K562 (cell line): ENCODE data around the gene DCAF7. TPM values are rescaled to one million over a fixed set of nuclear protein-coding genes. Genes with fewer than 3 reads are reported as not detected.

ENCODE experiments used
- ARID3A ChIP-seq: IDR thresholded peaks from 2 replicates; pipeline ENCODE4 v1.6.1; 2012; ENCODE audit warnings: low read depth, low read length, improper control_type of control experiment, borderline replicate concordance
- CBFA2T3 ChIP-seq: fragments of 450-650 bp; IDR thresholded peaks from 2 replicates; pipeline ENCODE4 v1.6.1; 2017
- CC2D1A ChIP-seq: fragments of 450-650 bp; IDR thresholded peaks from 2 replicates; pipeline ENCODE4 v1.6.1; 2017; ENCODE audit warnings: mild to moderate bottlenecking
- FUS ChIP-seq: fragments of 200-400 bp; formaldehyde crosslinking; optimal IDR thresholded peaks from 2 replicates; pipeline ENCODE3; 2017; ENCODE audit warnings: low read depth, low read length
- GATA2 ChIP-seq: sonication (generic); formaldehyde crosslinking; IDR thresholded peaks from 2 replicates; pipeline ENCODE4 v1.4.0; 2020; ENCODE audit warnings: mild to moderate bottlenecking, missing genetic modification reagents
- KDM1A ChIP-seq, 2 experiments: fragments of 450-650 bp; IDR thresholded peaks; 2 replicates each; pipeline ENCODE4 v1.6.1; 2016; ENCODE audit warnings: mild to moderate bottlenecking in 2 of 2
- MEIS2 ChIP-seq: fragments of 450-650 bp; IDR thresholded peaks from 2 replicates; pipeline ENCODE4 v1.6.1; 2014; ENCODE audit warnings: mild to moderate bottlenecking; ENCODE audit not compliant: partially characterized antibody
- PRMT5 ChIP-seq: sonication (generic); formaldehyde crosslinking; IDR thresholded peaks from 2 replicates; pipeline ENCODE4 v1.5.0; 2020; ENCODE audit warnings: missing genetic modification reagents
- REST ChIP-seq, 2 experiments: fragments of 450-650 bp; formaldehyde crosslinking in 1 of 2; IDR thresholded peaks; 2 replicates each; pipeline versions ENCODE4 v1.4.0 to v1.6.1; 2014 to 2020; ENCODE audit warnings: mild to moderate bottlenecking in 2 of 2, borderline replicate concordance in 1 of 2, low read depth in 1 of 2
- TEAD4 ChIP-seq, 2 experiments: sonication (generic) in 1 of 2; formaldehyde crosslinking in 1 of 2; IDR thresholded peaks; 2 replicates each; pipeline versions ENCODE4 v1.6.1 to v1.8.0; 2012 to 2022; ENCODE audit warnings: borderline replicate concordance in 1 of 2, inconsistent platforms in 1 of 2, low read length in 1 of 2, mild to moderate bottlenecking in 1 of 2, missing genetic modification reagents in 1 of 2
- ZNF639 ChIP-seq, 2 experiments: fragments of 200-800 bp in 1 of 2; sonication (Bioruptor generic) in 1 of 2; sonication (generic) in 1 of 2; formaldehyde crosslinking in 1 of 2; IDR thresholded peaks in 1 of 2; conservative IDR thresholded peaks in 1 of 2; 2 replicates each; pipeline versions ENCODE4 v1.5.0 to v1.6.1; 2016 to 2020; ENCODE audit warnings: missing compliant biosample characterization in 1 of 2, missing genetic modification characterization in 1 of 2, missing genetic modification reagents in 1 of 2
- polyA plus RNA-seq, 8 experiments: library from polyadenylated mRNA; depleted of rRNA in 4 of 8; stranded (reverse) in 5 of 8; unstranded in 3 of 8; fragments of >200 nt; fragmentation: Nextera tagmentation in 2 of 8; fragmentation: Illumina TruSeq in 1 of 8; extraction: Ambion mirVana in 2 of 8; extraction: Trizol in 1 of 8; gene quantifications; 2 replicates each; pipeline versions ENCODE4 v1.2.1 to v1.2.3, GENCODE V29; 2011 to 2014; ENCODE audit warnings: inconsistent platforms in 1 of 8, missing spikeins in 1 of 8
- total RNA-seq, 7 experiments: library from RNA; depleted of rRNA in 6 of 7; stranded (reverse); fragments of >200 nt in 6 of 7; fragmentation: Illumina TruSeq in 2 of 7; extraction: Trizol in 2 of 7; gene quantifications; 2 replicates each; pipeline versions ENCODE4 v1.2.1 to v1.2.3, GENCODE V29; 2011 to 2021; ENCODE audit warnings: low replicate concordance in 1 of 7

DCAF7 gene
- total and polyA plus RNA-seq, 9 of the 15 experiments (the other 6 are each of a cell fraction or from before 2014, with no cell fraction given): 30.8 to 123 (median 40.2) TPM

- TF ChIP-seq REST (IDR thresholded peaks at IDR 0.05; ENCODE audit: borderline replicate concordance) (0 out of 2 replicates have a peak, but pooled peaks have one; percentile 9), REST (CRISPR knock-in tag; IDR thresholded peaks at IDR 0.05; ENCODE audit: low read depth) (no peak), KDM1A (IDR thresholded peaks at IDR 0.05) (peak; percentile 65 to 74; a peak in 2 of 4 replicates), GATA2 (CRISPR knock-in tag) (peak; percentile 88), CC2D1A (no peak), CBFA2T3 (peak; percentile 30), PRMT5 (CRISPR knock-in tag) (no peak), TEAD4 (IDR thresholded peaks at IDR 0.05; ENCODE audit: low read length) (0 out of 2 replicates have a peak, but pooled peaks have one; percentile 23), TEAD4 (CRISPR knock-in tag; IDR thresholded peaks at IDR 0.05; ENCODE audit: borderline replicate concordance) (no peak), FUS (no peak), ZNF639 (CRISPR knock-in tag; conservative IDR thresholded peaks at IDR 0.05 in 1 of 2, IDR thresholded peaks at IDR 0.05 in 1 of 2) (no peak), MEIS2 (peak; percentile 27), ARID3A (0 out of 2 replicates have a peak, but pooled peaks have one; percentile 25)
Observed at GRCh38 chr17:63571632-63572310, 21.5 kb downstream of the DCAF7 start (continued).
